Measurements from ENCODE around the gene PTPN11. TPM values are rescaled to one million over a fixed set of nuclear protein-coding genes. Genes with fewer than 3 reads are reported as not detected.

PTPN11 gene
- polyA plus RNA-seq, 3 donors, result 11.1 to 41.9 (median 28.8) TPM

DNA sequence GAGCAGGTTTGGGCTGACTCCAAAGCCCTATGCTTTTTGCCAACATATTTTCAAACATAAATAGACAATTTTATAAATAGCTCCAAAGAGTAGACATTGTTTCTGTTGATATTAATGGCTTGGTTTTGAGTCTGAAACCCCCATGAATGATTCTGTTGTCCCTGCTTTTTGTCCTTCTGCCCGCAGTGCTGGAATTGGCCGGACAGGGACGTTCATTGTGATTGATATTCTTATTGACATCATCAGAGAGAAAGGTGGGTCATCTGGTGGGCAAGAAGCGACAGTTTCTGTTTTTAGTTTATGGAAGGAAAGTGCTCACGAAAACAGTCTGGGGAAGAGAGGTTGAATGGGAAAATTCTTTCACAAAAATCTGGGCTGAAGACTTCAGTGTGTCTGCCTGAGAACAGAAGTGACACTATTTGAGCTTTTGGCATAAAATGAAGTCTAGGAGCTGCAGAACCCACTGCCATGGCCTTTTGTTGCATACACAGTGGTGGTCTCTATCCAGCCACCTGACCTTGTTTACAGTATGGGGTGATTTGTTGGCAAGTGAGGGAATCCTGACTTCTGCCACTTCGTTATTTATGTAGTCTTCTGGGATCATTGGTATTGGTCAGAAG is 69.6 kb downstream of the PTPN11 start:
- no peak for DNase-seq
- Histone ChIP-seq H3K4me1 (ENCODE audit: control insufficient read depth in 1 of 2, insufficient read depth in 2 of 2, low read length in 2 of 2) (no peaks in the 10 kb centered on the region), H2AFZ (ENCODE audit: insufficient read depth, low read depth, low read length, poor library complexity, severe bottlenecking) (no peak overlapping the region), H3K27ac (ENCODE audit: low read depth in 1 of 2, low read length in 2 of 2) (no peak overlapping the region), H3K36me3 (replicated peaks in 1 of 2; ENCODE audit: control insufficient read depth in 1 of 2, insufficient read depth in 2 of 2, low read length in 2 of 2) (peaks cover 66 to 97% of the 10 kb centered on the region in 2 donors), H3K4me2 (replicated peaks; ENCODE audit: extremely low read depth, low read length, poor library complexity, severe bottlenecking) (no peak overlapping the region), H3K79me2 (ENCODE audit: insufficient read depth, low read length) (no peaks in the 10 kb centered on the region), H3K9me3 (replicated peaks in 1 of 2; ENCODE audit: control insufficient read depth in 1 of 2, insufficient read depth in 1 of 2, low read length in 2 of 2) (no peaks in the 10 kb centered on the region), H3K27me3 (ENCODE audit: control insufficient read depth in 2 of 2, insufficient read depth in 2 of 2, low read length in 2 of 2) (no peaks in the 10 kb centered on the region), H3K4me3 (replicated peaks in 1 of 3; ENCODE audit: low read depth in 2 of 3, low read length in 3 of 3) (no peak overlapping the region), H3K9ac (ENCODE audit: insufficient read depth, low read length, poor library complexity, severe bottlenecking) (no peak overlapping the region), H4K20me1 (ENCODE audit: insufficient read depth, low read length) (no peaks in the 10 kb centered on the region)
- H3K4me3 Mint-ChIP-seq, result no peak overlapping the region
- no peaks in the 10 kb centered on the region for H3K4me1 Mint-ChIP-seq
- H3K27ac Mint-ChIP-seq, result no peak overlapping the region
- peaks cover 0 to 1% (median 0%) of the 10 kb centered on the region in 3 donors for H3K27me3 Mint-ChIP-seq (ENCODE audit: low read depth in 3 of 3)
- intact Hi-C loops (cut with micrococcal nuclease), result no loop called here
- WGBS (ENCODE audit: insufficient coverage), result 98% methylated on average over 5 of the region's 6 CpGs
- TF ChIP-seq, protein P1, sequence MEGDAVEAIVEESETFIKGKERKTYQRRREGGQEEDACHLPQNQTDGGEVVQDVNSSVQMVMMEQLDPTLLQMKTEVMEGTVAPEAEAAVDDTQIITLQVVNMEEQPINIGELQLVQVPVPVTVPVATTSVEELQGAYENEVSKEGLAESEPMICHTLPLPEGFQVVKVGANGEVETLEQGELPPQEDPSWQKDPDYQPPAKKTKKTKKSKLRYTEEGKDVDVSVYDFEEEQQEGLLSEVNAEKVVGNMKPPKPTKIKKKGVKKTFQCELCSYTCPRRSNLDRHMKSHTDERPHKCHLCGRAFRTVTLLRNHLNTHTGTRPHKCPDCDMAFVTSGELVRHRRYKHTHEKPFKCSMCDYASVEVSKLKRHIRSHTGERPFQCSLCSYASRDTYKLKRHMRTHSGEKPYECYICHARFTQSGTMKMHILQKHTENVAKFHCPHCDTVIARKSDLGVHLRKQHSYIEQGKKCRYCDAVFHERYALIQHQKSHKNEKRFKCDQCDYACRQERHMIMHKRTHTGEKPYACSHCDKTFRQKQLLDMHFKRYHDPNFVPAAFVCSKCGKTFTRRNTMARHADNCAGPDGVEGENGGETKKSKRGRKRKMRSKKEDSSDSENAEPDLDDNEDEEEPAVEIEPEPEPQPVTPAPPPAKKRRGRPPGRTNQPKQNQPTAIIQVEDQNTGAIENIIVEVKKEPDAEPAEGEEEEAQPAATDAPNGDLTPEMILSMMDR (IDR thresholded peaks at IDR 0.05), result no peak
- peaks cover 83 to 95% of the 10 kb centered on the region in 2 donors for H3K36me3 Mint-ChIP-seq
- H3K9me3 Mint-ChIP-seq, result no peaks in the 10 kb centered on the region

DNA sequence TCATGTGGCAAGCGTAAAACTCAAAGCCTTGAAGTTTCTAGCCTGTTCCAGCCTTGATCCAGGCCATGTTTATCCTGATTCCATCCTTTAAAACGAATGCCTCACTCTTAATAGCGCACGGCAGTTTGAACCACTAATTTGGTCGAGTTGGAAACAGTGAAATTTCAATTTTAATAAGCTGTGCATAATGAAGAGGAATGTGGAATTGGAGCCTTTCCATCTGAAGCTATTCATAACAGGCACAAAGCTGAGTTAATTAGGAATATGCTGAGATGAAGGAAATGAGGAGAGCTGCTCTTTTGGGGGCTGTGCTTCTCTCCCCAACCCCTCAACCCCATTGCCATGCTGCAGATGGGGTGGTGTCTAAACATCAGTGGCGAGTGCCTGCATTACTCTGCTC is 70.7 kb downstream of the PTPN11 start:
- H2AFZ ChIP-seq (ENCODE audit: insufficient read depth, low read depth, low read length, poor library complexity, severe bottlenecking), result no peak overlapping the region
- Mint-ChIP-seq H3K27ac (no peak overlapping the region), H3K4me3 (no peak overlapping the region), H3K9me3 (no peaks in the 10 kb centered on the region), H3K4me1 (no peaks in the 10 kb centered on the region), H3K27me3 (ENCODE audit: low read depth in 3 of 3) (no peaks in the 10 kb centered on the region), H3K36me3 (peaks cover 83 to 95% of the 10 kb centered on the region in 2 donors)
- H3K9me3 ChIP-seq (replicated peaks in 1 of 2; ENCODE audit: control insufficient read depth in 1 of 2, insufficient read depth in 1 of 2, low read length in 2 of 2), result no peaks in the 10 kb centered on the region
- H3K27ac ChIP-seq (ENCODE audit: low read depth in 1 of 2, low read length in 2 of 2), result no peak overlapping the region
- no peak overlapping the region for H3K4me2 ChIP-seq (replicated peaks; ENCODE audit: extremely low read depth, low read length, poor library complexity, severe bottlenecking)
- no peak overlapping the region for H3K4me3 ChIP-seq (replicated peaks in 1 of 3; ENCODE audit: low read depth in 2 of 3, low read length in 3 of 3)
- DNase-seq, result no peak
- H3K27me3 ChIP-seq (ENCODE audit: control insufficient read depth in 2 of 2, insufficient read depth in 2 of 2, low read length in 2 of 2), result no peaks in the 10 kb centered on the region
- TF ChIP-seq, protein P1 (IDR thresholded peaks at IDR 0.05), result no peak
- intact Hi-C loops (cut with micrococcal nuclease), result no loop called here
- no peaks in the 10 kb centered on the region for H3K79me2 ChIP-seq (ENCODE audit: insufficient read depth, low read length)
- no peak overlapping the region for H3K9ac ChIP-seq (ENCODE audit: insufficient read depth, low read length, poor library complexity, severe bottlenecking)
- peaks cover 64 to 97% of the 10 kb centered on the region in 2 donors for H3K36me3 ChIP-seq (replicated peaks in 1 of 2; ENCODE audit: control insufficient read depth in 1 of 2, insufficient read depth in 2 of 2, low read length in 2 of 2)
- 100% methylated on average over 5 of the region's 6 CpGs for WGBS (ENCODE audit: insufficient coverage)
- H3K4me1 ChIP-seq (ENCODE audit: control insufficient read depth in 1 of 2, insufficient read depth in 2 of 2, low read length in 2 of 2), result no peaks in the 10 kb centered on the region
- no peaks in the 10 kb centered on the region for H4K20me1 ChIP-seq (ENCODE audit: insufficient read depth, low read length)

Data from CD14-positive monocyte (primary cell).